K562 (cell line): ENCODE data around the gene TMSB4X. TPM values are rescaled to one million over a fixed set of nuclear protein-coding genes. Genes with fewer than 3 reads are reported as not detected.
A peak's percentile ranks its signal among the peaks of the same experiment; 100 is the strongest.

Experiments
- ATF7 ChIP-seq: fragments of 450-650 bp; IDR thresholded peaks from 2 replicates; pipeline ENCODE4 v1.7.1; 2014; ENCODE audit warnings: mild to moderate bottlenecking, moderate library complexity
- BACH1 ChIP-seq: fragments of 200-800 bp; sonication (Bioruptor generic); IDR thresholded peaks from 2 replicates; pipeline ENCODE4 v1.6.1; 2016; ENCODE audit warnings: missing genetic modification characterization, missing compliant biosample characterization
- BRD9 ChIP-seq: fragments of 450-650 bp; IDR thresholded peaks from 2 replicates; pipeline ENCODE4 v1.6.1; 2018; ENCODE audit warnings: low read depth; ENCODE audit not compliant: partially characterized antibody
- CBX8 ChIP-seq: fragments of 200-600 bp; sonication (generic); IDR thresholded peaks from 2 replicates; pipeline ENCODE4 v1.6.1; 2012; ENCODE audit warnings: borderline replicate concordance, mixed run types, low read depth, mild to moderate bottlenecking, moderate library complexity, mixed read lengths, low read length, control low read depth, inconsistent platforms; ENCODE audit not compliant: poor library complexity, severe bottlenecking; ENCODE audit errors: extremely low read depth
- FOXK2 ChIP-seq, 2 experiments: fragments of 450-650 bp; IDR thresholded peaks in 1 of 2; conservative IDR thresholded peaks in 1 of 2; 2 replicates each; pipeline ENCODE4 v1.6.1; 2016; ENCODE audit warnings: low read depth in 2 of 2, mild to moderate bottlenecking in 1 of 2
- IFI16 ChIP-seq: fragments of 250-450 bp; sonication (Bioruptor Pico); IDR thresholded peaks from 2 replicates; pipeline ENCODE4 v2.1.2; 2022; ENCODE audit warnings: mild to moderate bottlenecking, inconsistent platforms
- KAT8 ChIP-seq: fragments of 450-650 bp; IDR thresholded peaks from 2 replicates; pipeline ENCODE4 v1.6.1; 2016; ENCODE audit warnings: low read depth, mild to moderate bottlenecking
- MIER1 ChIP-seq: fragments of 450-650 bp; IDR thresholded peaks from 2 replicates; pipeline ENCODE4 v1.6.1; 2016; ENCODE audit warnings: antibody characterized with exemption, mild to moderate bottlenecking, low read depth
- MXI1 ChIP-seq: IDR thresholded peaks from 2 replicates; pipeline ENCODE4 v1.6.1; 2011; ENCODE audit warnings: low read depth, mild to moderate bottlenecking, improper control_type of control experiment, low read length
- MYC ChIP-seq, 2 experiments: fragments of 250-450 bp in 1 of 2; sonication (Bioruptor Pico) in 1 of 2; IDR thresholded peaks; 2 replicates each; pipeline versions ENCODE4 v1.5.1 to v1.6.1; 2012 to 2021; ENCODE audit warnings: low read depth in 2 of 2, borderline replicate concordance in 1 of 2, improper control_type of control experiment in 1 of 2, low read length in 1 of 2, mild to moderate bottlenecking in 1 of 2, moderate library complexity in 1 of 2
- NCOA4 ChIP-seq: fragments of 450-650 bp; IDR thresholded peaks from 2 replicates; pipeline ENCODE4 v1.6.1; 2018; ENCODE audit warnings: mild to moderate bottlenecking; ENCODE audit not compliant: partially characterized antibody
- NEUROD1 ChIP-seq: fragments of 150-350 bp; IDR thresholded peaks from 2 replicates; pipeline ENCODE4 v1.6.1; 2014; ENCODE audit warnings: borderline replicate concordance, low read length, low read depth; ENCODE audit not compliant: partially characterized antibody
- PHB2 ChIP-seq: fragments of 450-650 bp; IDR thresholded peaks from 2 replicates; pipeline ENCODE4 v1.6.1; 2017; ENCODE audit warnings: low read depth
- PHF20 ChIP-seq: fragments of 450-650 bp; IDR thresholded peaks from 2 replicates; pipeline ENCODE4 v1.6.1; 2018; ENCODE audit not compliant: partially characterized antibody
- POLR2H ChIP-seq: IDR thresholded peaks from 2 replicates; pipeline ENCODE4 v1.6.1; 2016; ENCODE audit warnings: missing genetic modification characterization, low read depth, mild to moderate bottlenecking, control low read depth, missing compliant biosample characterization, moderate library complexity
- PURB ChIP-seq: sonication (generic); formaldehyde crosslinking; IDR thresholded peaks from 2 replicates; pipeline ENCODE4 v1.9.0; 2021; ENCODE audit warnings: low read depth, mild to moderate bottlenecking, missing genetic modification reagents
- TARDBP ChIP-seq: fragments of 450-650 bp; IDR thresholded peaks from 2 replicates; pipeline ENCODE4 v1.6.1; 2016
- USF2 ChIP-seq: sonication (generic); formaldehyde crosslinking; IDR thresholded peaks from 2 replicates; pipeline ENCODE4 v1.5.0; 2020; ENCODE audit warnings: missing genetic modification reagents
- WHSC1 ChIP-seq: IDR thresholded peaks from one replicate; pipeline ENCODE4 v1.6.1; 2012; ENCODE audit warnings: low read length, control low read depth, inconsistent platforms
- ZC3H4 ChIP-seq: sonication (generic); formaldehyde crosslinking; IDR thresholded peaks from 2 replicates; pipeline ENCODE4 v1.9.0; 2021; ENCODE audit warnings: missing genetic modification reagents, borderline replicate concordance
- ZFP36 ChIP-seq: fragments of 150-350 bp; IDR thresholded peaks from 2 replicates; pipeline ENCODE4 v1.6.1; 2018; ENCODE audit warnings: low read length, low read depth; ENCODE audit not compliant: partially characterized antibody
- ZNF165 ChIP-seq: fragments of 250-450 bp; sonication (Bioruptor Pico); IDR thresholded peaks from 2 replicates; pipeline ENCODE4 v1.4.0; 2020; ENCODE audit warnings: borderline replicate concordance
- ZNF217 ChIP-seq: sonication (generic); formaldehyde crosslinking; IDR thresholded peaks from 2 replicates; pipeline ENCODE4 v1.8.0; 2022; ENCODE audit warnings: mild to moderate bottlenecking, missing genetic modification reagents
- polyA plus RNA-seq, 8 experiments: library from polyadenylated mRNA; depleted of rRNA in 4 of 8; stranded (reverse) in 5 of 8; unstranded in 3 of 8; fragments of >200 nt; fragmentation: Nextera tagmentation in 2 of 8; fragmentation: Illumina TruSeq in 1 of 8; extraction: Ambion mirVana in 2 of 8; extraction: Trizol in 1 of 8; gene quantifications; 2 replicates each; pipeline versions ENCODE4 v1.2.1 to v1.2.3, GENCODE V29; 2011 to 2014; ENCODE audit warnings: inconsistent platforms in 1 of 8, missing spikeins in 1 of 8
- total RNA-seq, 7 experiments: library from RNA; depleted of rRNA in 6 of 7; stranded (reverse); fragments of >200 nt in 6 of 7; fragmentation: Illumina TruSeq in 2 of 7; extraction: Trizol in 2 of 7; gene quantifications; 2 replicates each; pipeline versions ENCODE4 v1.2.1 to v1.2.3, GENCODE V29; 2011 to 2021; ENCODE audit warnings: low replicate concordance in 1 of 7
- TF ChIP-seq, protein P1 (sequence below): fragments of 450-650 bp; formaldehyde crosslinking; IDR thresholded peaks from 2 replicates; pipeline ENCODE4 v1.4.0; 2020; ENCODE audit warnings: mild to moderate bottlenecking, moderate library complexity
- TF ChIP-seq, protein P2 (sequence below): fragments of 250-450 bp; sonication (Bioruptor Pico); IDR thresholded peaks from 2 replicates; pipeline ENCODE4 v1.8.0; 2022; ENCODE audit warnings: inconsistent platforms, mild to moderate bottlenecking, moderate library complexity, borderline replicate concordance
- TF ChIP-seq, protein P3 (sequence below): fragments of 450-650 bp; IDR thresholded peaks from 2 replicates; pipeline ENCODE4 v1.6.1; 2016; ENCODE audit warnings: low read depth, mild to moderate bottlenecking, moderate library complexity

Gene TMSB4X
- total and polyA plus RNA-seq, 9 of the 15 experiments (the other 6 are each of a cell fraction or from before 2014, with no cell fraction given), result 1,035 to 2,035 (median 1,529) TPM

DNA sequence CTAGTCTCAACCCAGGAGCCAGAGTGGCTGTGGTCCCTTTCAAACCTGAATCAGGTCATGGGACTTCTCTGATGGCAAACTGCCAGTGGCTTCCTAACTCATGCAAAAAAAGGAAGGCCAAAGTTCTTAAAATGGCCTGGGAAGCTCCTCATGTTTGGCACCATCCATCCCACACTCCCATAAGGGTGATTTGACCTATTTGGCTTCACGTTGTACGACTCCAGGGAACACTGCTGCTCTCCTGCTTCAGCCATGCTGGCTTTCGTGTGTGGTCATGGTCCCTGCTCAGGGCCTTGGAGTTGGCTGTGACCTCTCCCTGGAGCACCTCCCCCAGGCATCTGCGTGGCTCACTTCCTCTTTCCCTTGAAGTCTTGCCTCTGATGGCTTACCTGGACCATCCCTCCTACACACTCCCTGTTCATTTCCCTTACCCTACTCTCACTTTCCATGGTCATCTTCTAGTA is 12.8 kb upstream of the TMSB4X start (continued):
- TF ChIP-seq NEUROD1 (no peak), KAT8 (no peak), PHF20 (no peak), WHSC1 (no peak), BRD9 (no peak), MIER1 (no peak), ZNF165 (no peak), POLR2H (no peak), PURB (CRISPR knock-in tag) (no peak), CBX8 (no peak), USF2 (no peak), ATF7 (0 out of 2 replicates have a peak, but pooled peaks have one; percentile 36), ZNF217 (CRISPR knock-in tag) (no peak), NCOA4 (no peak), ZFP36 (no peak), MYC (IDR thresholded peaks at IDR 0.05; ENCODE audit: low read depth, low read length) (peak; percentile 40; the same call in 1 of the 2 replicates), MYC (CRISPR knock-in tag; IDR thresholded peaks at IDR 0.05; ENCODE audit: borderline replicate concordance, low read depth) (no peak), PHB2 (no peak), IFI16 (CRISPR knock-in tag) (no peak), ZC3H4 (no peak), FOXK2 (conservative IDR thresholded peaks at IDR 0.05 in 1 of 2, IDR thresholded peaks at IDR 0.05 in 1 of 2; ENCODE audit: low read depth in 2 of 2) (no peak), TARDBP (no peak), MXI1 (no peak), BACH1 (tag) (no peak)
- TF ChIP-seq, protein P1, sequence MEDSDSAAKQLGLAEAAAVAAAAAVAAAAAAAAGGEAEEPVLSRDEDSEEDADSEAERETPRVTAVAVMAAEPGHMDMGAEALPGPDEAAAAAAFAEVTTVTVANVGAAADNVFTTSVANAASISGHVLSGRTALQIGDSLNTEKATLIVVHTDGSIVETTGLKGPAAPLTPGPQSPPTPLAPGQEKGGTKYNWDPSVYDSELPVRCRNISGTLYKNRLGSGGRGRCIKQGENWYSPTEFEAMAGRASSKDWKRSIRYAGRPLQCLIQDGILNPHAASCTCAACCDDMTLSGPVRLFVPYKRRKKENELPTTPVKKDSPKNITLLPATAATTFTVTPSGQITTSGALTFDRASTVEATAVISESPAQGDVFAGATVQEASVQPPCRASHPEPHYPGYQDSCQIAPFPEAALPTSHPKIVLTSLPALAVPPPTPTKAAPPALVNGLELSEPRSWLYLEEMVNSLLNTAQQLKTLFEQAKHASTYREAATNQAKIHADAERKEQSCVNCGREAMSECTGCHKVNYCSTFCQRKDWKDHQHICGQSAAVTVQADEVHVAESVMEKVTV (CRISPR knock-in tag), result no peak
- TF ChIP-seq, protein P2, sequence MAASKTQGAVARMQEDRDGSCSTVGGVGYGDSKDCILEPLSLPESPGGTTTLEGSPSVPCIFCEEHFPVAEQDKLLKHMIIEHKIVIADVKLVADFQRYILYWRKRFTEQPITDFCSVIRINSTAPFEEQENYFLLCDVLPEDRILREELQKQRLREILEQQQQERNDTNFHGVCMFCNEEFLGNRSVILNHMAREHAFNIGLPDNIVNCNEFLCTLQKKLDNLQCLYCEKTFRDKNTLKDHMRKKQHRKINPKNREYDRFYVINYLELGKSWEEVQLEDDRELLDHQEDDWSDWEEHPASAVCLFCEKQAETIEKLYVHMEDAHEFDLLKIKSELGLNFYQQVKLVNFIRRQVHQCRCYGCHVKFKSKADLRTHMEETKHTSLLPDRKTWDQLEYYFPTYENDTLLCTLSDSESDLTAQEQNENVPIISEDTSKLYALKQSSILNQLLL (CRISPR knock-in tag), result no peak
- TF ChIP-seq, protein P3, sequence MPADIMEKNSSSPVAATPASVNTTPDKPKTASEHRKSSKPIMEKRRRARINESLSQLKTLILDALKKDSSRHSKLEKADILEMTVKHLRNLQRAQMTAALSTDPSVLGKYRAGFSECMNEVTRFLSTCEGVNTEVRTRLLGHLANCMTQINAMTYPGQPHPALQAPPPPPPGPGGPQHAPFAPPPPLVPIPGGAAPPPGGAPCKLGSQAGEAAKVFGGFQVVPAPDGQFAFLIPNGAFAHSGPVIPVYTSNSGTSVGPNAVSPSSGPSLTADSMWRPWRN, result no peak
